GM18858 (cell line): ENCODE results near the gene IFI30.

ENCODE experiments used
- ATAC-seq: cut with Tn5 transposase; IDR thresholded peaks from one replicate; pipeline ENCODE4 v1.9.1; 2021; ENCODE audit not compliant: unreplicated experiment

The IFI30 gene

DNA sequence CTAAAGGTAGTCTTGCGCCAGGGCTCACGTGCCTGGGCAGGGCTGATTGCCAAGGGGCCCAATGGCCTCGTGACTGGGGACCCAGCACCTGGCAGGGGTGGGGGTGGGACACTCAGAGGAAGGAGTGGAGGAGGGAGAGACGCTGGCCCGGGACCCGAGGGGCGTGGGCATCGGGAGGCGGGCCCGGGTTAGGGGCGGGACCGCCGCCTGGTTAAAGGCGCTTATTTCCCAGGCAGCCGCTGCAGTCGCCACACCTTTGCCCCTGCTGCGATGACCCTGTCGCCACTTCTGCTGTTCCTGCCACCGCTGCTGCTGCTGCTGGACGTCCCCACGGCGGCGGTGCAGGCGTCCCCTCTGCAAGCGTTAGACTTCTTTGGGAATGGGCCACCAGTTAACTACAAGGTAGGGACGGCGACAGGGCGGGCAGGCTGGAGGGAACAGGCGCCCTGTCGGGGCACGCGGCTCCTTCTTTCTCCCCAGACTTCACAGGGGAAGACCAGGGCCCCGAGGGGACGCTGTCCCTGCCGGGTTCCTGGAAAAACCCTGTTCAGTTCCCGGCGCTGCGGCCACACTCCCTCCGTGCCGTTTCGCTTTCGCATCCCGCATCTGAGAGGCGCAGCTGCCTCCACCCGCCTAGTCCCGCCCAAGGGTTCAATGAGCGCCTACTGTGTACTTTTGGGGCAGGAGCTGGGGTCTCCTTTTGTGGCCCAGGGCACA is at the start of gene IFI30:
Gene IFI30 (plus strand): TSS at position 242 of the 717 bp plus-strand sequence. CDS start 29 bp downstream, at position 271.
- no peak for ATAC-seq

DNA sequence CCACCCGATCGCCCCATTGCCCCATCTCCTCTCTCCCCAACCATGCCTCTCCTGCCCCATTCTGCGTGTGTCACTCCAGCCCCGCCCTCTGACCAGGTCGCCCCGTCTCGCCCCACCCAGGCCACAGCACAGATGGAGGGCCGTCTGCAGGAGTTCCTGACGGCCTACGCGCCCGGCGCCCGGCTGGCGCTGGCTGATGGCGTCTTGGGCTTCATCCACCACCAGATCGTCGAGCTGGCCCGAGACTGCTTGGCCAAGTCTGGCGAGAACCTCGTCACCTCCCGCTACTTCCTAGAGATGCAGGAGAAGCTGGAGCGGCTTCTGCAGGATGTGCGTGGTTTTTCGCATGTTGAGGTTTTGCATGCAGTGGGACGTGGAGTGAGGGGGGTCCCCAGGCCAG is 49.8 kb upstream of the IFI30 start:
- no peak for ATAC-seq

DNA sequence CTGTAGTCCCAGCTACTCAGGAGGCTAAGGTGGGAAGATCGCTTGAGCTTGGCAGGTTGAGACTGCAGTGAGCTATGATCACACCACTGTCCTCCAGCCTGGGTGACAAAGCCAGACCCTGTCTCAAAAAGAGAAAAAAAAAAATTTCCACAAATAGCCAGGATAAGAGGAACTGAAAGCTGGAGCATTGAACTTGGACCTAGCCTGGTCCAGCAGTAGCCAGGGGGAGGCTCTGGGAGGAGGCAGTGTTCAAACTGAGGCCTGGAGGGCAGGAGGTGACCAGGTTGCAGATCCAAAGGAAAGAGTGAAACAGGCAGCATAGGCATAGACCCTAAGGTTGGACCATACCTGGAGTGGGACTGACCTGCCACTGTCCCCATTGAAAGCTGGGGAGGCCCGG is 47.5 kb upstream of the IFI30 start:
- ATAC-seq: no peak

DNA sequence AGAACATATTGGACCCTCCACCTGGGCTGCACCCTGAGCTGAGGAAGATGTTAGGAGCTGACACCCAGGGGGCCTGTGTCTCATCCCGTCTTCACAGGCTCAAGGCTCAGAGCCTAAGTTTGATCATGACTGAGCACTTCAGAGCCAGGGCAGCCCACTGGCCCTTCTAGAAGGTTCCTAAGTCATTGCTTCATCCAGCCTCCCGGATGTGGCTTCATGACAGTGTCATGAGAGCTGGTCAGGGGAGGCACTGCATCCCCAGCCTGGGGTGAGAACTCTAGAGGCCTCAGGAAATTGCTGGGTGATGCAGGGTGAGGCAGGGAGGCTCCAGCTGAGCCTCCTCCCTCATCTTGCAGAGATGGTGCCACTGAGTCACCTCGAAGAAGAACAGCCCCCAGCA is 45.6 kb upstream of the IFI30 start:
- no peak for ATAC-seq

DNA sequence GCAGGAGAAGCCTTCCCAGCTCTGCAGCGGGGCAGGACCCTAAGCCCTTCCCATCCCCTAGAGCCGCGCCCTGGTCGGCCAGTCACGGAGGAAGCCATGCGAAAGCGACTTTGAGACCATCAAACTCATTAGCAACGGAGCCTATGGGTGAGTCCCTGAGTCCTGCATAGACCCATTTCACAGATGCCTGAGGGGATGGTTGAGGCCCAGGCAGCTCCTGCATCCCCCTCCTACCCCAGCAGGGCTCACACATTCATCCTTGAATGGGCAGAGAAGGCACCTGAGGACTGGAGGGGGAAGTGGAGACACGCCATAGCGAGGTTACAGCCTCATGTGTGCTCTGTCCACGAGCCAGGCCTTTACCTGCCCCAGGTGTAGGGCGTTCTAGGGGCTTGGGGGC is 44.8 kb upstream of the IFI30 start:
- ATAC-seq: no peak

DNA sequence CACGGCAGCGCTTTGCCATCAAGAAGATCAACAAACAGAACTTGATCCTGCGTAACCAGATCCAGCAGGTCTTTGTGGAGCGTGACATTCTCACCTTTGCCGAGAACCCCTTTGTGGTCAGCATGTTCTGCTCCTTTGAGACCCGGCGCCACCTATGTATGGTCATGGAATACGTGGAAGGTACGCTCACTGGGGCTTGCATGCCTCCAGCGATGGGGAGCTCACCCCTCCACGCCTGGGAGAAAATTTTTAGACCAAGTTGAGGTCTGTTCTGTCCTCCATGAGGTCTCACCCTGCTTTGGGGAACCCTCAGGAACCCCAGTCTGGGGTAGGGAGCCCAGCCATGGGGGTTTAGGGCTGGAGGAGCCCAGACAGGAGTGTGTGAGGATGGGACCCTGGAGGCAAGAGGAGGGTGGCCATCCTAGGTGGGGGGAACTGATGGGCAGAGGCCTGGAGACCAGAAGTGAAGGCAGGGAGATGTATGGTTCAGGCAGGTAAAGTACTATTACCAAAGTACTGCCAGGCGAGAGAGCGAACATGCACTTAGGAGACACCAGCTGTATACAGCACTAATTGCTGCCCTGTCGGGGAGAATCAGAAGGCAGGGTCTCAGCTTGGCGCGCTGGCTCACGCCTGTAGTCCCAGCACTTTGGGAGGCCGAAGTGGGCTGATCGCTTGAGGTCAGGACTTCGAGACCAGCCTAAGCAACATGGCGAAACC is 42.9 kb upstream of the IFI30 start:
- ATAC-seq: no peak

DNA sequence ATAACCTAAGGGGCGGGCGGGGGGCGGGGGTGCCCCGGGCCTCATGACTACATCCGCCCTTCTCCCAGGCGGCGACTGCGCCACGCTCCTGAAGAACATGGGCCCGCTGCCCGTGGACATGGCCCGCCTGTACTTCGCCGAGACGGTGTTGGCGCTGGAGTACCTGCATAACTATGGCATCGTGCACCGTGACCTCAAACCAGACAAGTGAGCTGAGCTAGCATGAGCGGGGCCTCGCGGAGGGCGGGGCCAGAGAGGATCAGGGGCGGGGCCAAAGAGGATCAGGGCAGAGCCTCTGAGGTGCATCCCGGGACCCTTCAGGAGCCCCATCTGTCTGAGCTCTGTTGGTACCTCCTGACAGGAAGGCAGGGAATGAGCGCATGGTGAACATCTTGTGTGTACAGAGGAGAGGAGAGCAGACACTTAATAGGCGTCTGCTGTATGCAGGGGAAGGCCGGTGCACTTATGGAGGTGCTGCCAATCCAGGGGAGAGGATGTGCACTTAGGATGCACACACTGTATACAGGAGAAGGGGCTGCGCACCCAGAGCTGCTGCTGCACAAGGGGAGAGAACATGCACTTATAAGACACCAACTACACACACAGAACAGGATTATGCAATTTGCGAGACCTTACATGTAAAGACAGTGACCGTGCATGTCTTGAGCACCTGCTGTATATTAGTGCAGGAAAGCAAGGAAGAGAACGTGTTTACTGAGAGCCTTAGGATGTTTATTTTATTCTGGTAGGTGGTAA is 41.6 kb upstream of the IFI30 start:
- ATAC-seq: no peak

DNA sequence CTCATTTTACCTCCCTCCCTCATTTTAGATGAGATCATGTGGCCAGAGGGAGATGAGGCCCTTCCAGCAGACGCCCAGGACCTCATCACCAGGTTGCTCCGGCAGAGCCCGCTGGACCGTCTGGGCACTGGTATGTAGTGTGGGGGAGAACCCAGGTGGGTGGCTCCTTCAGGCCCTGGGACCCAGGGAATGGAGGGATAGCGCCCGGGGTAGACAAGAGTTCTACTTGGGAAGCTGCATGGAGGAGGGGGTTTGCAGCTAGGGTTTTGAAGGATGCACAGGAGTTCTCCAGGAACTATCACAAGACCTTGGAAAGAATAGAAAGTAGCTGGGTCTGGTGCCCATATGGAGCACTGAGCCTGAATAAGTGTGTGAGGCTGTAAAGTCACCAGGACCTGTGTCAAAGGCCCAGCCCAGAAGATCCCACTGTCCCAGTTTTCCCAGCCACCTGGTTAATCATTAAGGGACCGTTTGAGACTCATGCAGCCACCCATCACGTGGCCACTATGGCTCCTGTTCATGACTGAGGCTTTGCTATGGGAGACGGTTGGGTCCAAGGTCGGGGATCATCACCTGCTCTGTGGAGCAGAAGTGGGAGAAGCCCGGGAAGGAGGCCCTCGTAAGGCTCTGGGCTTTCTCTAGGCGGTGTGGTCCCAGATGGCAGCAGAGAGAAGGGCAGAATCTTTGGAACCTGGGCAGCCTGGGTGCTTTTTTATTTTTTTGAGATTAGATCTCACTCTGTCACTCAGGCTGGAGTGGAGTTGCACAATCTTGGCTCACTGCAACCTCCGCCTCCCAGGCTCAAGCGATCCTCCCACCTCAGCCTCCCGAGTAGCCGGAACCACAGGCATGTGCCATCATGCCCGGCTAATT is 37.7 kb upstream of the IFI30 start:
- no peak for ATAC-seq

DNA sequence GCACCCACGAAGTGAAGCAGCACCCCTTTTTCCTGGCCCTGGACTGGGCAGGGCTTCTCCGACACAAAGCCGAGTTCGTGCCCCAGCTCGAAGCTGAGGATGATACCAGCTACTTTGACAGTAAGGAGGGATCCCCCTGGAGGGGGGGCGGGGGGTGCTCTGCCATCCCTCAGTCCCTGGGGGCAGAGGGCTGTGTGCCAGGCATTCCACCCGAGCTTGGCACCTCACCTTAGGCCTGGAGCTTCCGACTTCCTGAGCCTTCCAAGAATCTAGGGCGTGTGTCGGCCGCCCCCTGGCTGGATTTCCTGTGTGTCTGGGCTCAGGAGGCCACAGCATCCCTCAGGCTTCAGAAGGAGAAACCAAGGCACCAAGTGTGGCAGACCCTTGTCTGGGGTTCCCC is 36.4 kb upstream of the IFI30 start:
- no peak for ATAC-seq

DNA sequence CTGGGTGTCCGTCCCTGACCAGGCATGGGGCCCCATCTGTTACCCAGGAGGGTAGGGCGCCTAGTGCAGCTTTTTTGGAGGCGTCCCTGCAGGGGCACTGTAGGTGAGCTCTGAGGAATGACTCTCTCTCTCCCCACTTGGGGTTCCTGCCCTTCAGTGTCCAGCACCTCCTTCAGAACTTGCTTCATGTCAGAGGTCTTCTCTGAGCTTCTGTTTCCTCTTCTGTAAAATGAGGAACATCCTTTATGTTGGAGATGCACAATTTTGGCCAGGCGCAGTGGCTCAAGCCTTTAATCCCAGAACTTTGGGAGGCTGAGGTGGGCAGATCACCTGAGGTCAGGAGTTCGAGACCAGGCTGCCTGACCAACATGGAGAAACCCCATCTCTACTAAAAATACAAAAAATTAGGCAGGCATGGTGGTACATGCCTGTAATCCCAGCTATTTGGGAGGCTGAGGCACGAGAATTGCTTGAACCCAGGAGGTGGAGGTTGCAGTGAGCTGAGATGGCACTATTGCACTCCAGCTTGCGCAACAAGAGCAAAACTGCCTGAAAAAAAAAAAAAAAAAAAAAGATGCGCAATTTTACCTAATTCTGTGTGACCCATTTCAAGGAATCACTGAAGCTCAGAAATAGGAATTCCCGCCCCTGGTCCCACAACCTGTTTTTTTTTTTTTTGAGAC is 35.8 kb upstream of the IFI30 start:
- no peak for ATAC-seq

DNA sequence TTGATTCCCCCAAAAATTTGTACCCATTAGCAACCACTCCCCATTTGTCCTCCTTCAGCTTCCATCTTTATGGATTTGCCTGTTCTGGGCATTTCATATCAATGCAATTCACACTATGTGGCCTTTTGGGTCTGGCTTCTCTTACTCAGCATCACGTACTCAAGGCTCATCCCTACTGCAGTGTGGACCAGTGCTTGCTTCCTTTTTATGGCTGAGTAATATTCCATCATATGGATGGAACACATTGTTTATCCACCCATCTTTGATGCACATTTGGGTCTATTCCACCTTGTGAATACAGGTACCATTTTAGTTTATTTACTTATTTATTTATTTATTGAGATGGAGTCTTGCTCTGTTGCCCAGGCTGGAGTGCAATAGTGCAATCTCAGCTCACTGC is 33.1 kb upstream of the IFI30 start:
- ATAC-seq: no peak

DNA sequence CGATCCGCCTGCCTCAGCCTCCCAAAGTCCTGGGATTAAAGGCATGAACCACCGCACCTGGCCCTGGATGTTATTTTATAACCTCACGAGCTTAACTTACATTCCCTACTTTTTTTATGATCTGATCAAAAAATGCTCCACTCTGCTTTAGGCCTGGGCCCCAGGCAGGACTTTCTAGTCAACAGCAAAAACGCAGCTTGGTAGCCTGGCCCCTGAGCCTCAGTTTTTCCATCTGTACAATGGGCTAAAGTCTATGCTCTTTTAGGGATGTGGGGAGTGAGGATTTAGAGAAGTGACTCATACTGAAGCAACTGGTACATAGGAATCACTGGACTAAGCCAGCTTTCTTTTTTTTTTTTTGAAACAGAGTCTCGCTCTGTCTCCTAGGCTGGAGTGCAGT is 32.6 kb upstream of the IFI30 start:
- ATAC-seq: no peak

DNA sequence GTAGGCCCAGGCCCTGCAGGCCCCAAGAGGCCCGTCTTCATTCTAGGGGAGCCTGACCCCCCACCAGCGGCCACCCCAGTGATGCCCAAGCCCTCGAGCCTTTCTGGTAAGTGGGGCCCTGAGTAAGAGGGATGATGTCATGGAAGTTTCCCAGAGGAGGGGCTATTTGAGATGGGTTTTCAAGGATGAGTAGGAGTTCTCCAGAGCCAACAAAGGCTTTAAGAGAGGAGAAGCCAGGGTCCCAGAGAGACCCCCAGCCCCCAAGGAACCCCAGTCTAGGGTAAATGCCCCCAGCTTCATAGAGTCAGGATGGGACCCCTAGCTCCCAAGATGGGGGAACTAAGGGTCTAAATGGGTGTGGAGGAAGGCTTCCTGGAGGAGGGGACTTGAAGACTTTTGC is 29.7 kb upstream of the IFI30 start:
- ATAC-seq: no peak

DNA sequence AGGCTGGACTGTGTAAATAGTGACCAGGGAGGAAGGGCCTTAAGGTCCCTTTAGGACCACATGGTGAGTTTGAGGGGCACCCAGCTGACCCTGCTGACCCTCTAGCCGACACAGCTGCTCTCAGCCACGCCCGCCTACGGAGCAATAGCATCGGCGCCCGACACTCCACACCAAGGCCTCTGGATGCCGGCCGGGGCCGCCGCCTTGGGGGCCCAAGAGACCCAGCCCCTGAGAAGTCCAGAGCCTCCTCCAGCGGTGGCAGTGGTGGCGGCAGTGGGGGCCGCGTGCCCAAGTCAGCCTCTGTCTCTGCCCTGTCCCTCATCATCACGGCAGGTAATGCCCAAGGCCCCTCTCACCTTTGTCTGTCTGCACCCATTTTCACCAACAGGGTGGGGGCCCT is 29.3 kb upstream of the IFI30 start:
- no peak for ATAC-seq

DNA sequence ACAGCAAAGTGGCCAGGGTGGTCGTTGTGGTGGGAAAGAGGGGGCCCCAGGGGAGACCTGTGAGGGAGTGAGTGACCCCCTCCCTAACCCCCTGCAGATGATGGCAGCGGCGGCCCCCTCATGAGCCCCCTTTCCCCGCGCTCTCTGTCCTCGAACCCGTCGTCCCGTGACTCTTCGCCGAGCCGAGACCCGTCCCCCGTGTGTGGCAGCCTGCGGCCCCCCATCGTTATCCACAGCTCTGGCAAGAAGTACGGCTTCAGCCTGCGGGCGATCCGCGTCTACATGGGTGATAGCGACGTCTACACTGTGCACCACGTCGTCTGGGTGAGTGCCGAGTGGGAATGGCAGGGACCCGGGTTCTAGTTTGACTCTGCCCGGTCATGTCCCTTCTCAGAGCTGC is 28.7 kb upstream of the IFI30 start:
- ATAC-seq: no peak

DNA sequence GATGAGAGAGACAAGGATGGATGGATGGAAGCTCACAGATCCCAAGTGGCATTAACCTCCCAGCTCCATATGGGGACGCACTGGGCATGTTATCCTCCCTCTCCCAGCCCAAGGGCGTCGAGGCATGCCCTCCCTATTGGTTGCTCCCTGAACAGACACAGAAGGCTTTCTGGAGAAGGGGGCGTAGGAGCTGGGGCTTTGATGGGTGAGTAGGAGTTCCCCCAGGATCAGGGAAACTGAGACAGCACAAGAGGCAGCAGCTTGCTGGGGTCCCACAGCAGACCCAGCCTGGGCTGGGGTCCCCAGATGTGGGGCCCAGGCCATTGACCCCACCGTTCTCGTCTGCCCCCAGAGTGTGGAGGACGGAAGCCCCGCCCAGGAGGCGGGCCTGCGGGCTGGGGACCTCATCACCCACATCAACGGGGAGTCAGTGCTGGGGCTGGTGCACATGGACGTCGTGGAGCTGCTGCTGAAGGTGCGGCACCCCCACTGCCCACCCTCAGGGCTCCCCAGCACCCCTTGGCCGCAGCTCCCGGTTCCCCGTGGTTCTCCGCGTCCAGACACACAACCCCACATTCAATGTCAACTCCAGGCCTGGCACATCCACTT is 28.1 kb upstream of the IFI30 start:
- no peak for ATAC-seq

DNA sequence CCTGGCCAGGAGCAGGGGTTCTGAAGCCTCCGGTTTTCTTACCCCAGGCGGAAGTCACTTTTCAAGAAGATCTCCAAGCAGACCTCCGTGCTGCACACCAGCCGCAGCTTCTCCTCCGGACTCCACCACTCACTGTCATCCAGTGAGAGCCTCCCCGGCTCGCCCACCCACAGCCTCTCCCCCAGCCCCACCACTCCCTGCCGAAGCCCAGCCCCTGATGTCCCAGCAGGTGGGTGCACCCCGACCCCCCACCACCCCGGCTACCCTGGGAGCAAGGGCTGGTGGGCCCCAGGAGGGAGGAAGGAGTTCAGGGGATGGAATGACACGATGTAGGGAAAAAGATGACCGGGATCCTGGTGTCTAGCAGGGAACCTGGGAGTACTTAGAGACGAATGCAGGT is 26.2 kb upstream of the IFI30 start:
- ATAC-seq: no peak

DNA sequence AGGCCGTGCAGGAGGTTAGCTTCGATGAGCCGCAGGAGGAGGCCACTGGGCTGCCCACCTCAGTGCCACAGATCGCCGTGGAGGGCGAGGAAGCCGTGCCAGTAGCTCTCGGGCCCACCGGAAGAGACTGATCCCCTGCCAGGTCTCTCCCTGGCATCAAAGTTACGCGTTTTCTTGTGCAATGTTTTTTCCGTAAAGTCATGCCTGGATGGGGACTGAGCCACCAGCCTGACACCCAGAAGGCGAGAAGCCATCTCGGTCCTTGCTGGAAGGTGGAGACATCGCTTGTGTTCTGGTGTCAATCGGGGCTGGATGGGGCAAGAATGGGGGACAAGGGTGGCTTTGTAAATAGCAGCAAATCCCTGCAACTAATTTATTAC is 24.0 kb upstream of the IFI30 start:
- ATAC-seq: no peak

DNA sequence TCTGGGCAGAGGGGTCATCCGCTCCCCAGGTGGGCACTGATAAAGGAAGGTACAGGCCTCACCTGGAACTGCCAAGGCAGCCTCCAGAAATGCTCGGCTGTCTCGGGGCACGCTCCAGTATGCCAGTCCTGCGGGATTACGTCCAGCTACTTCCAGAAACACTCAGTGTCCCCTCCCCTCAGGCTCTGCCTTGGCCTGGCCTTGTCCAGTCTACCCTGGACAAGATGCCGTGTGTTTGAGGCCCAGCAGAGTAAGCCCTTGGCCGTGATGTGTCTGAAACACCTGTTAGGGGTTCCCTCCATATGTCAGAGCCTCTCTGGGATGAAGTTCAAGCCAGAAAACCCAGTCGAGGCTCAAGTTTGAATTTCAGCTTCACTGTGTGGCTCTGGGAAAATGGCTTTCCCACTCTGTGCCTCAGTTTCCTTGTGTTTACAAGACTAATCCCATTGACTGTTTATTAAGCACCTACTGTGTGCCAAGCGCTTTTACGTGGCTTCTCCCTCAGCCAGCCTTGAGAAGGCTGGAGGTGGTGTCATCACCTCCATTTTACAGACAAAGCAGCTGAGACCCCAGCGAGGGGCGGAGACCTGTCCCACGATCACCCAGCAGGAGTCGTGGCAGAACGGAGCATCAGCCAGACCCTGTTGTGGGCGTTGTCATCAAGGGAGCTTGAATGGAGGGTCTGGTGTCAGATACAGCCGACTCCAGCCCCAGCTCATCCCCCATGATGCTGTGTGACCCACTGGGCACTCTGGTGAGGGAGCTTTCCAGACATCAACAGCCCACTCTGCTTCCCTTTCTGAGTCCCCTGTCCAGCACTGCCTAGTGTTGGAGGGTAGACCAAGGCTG is 22.6 kb upstream of the IFI30 start:
- no peak for ATAC-seq
